A673 (cell line): Measurements from ENCODE around the gene SPON1.

ENCODE experiments used
- EZH2 ChIP-seq: fragments of 200-600 bp; sonication (generic); IDR thresholded peaks from 2 replicates; pipeline ENCODE4 v1.6.1; 2017; ENCODE audit warnings: borderline replicate concordance, low read depth, mild to moderate bottlenecking, mixed read lengths, antibody characterized with exemption, low read length; ENCODE audit not compliant: poor library complexity, severe bottlenecking
- TF ChIP-seq, protein P1 (sequence below): fragments of 300-800, 200-600 bp; sonication (generic); conservative IDR thresholded peaks from 2 replicates; pipeline ENCODE4 v1.5.1; 2017; ENCODE audit warnings: low read depth, mild to moderate bottlenecking, antibody characterized with exemption, low read length, moderate library complexity, mixed read lengths

DNA sequence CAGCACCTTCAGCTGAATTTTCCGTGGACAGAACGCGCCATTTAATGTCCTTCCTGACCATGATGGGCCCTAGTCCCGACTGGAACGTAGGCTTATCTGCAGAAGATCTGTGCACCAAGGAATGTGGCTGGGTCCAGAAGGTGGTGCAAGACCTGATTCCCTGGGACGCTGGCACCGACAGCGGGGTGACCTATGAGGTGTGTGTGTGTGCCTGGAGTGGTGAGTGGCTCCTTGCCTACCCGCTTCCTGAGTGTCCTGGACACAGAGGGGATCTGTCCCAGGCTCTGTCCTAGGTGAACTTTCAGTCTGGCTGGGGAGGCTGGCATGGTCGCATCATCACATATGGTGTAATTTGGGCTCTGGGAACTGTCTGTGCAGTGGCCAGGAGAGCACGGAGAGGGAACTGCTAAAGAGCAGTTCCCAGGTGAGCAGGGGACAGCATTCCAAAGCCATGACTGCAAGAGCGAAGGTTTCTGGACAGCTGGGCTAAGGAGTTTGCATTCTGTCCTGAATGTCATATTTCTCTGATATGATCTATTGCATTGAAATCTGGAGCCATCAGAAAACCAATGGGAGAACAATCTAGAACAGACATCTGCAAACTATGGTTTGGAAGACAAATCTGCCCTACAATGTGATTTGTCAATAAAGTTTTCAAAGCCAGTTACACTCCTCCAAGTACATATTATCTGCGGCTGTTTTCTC is 292.2 kb downstream of the SPON1 start:
- TF ChIP-seq, protein P1, sequence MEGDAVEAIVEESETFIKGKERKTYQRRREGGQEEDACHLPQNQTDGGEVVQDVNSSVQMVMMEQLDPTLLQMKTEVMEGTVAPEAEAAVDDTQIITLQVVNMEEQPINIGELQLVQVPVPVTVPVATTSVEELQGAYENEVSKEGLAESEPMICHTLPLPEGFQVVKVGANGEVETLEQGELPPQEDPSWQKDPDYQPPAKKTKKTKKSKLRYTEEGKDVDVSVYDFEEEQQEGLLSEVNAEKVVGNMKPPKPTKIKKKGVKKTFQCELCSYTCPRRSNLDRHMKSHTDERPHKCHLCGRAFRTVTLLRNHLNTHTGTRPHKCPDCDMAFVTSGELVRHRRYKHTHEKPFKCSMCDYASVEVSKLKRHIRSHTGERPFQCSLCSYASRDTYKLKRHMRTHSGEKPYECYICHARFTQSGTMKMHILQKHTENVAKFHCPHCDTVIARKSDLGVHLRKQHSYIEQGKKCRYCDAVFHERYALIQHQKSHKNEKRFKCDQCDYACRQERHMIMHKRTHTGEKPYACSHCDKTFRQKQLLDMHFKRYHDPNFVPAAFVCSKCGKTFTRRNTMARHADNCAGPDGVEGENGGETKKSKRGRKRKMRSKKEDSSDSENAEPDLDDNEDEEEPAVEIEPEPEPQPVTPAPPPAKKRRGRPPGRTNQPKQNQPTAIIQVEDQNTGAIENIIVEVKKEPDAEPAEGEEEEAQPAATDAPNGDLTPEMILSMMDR = no peak
- TF ChIP-seq EZH2 = no peak
